Transverse colon (tissue), 3 donors: ENCODE results near the gene KCNJ14.

Experiments used
- CTCF ChIP-seq, 5 experiments: fragments of 200-600 bp in 3 of 5; fragments of 450-650 bp in 2 of 5; sonication (generic) in 3 of 5; IDR thresholded peaks; 1 replicate in 2 of 5; 2 replicates in 3 of 5; pipeline ENCODE4 v1.5.1; 2016 to 2017; ENCODE audit warnings: antibody characterized with exemption in 5 of 5, inconsistent platforms in 3 of 5, mild to moderate bottlenecking in 2 of 5, moderate library complexity in 1 of 5
- POLR2A ChIP-seq: fragments of 450-650 bp; IDR thresholded peaks from one replicate; pipeline ENCODE4 v1.6.1; 2016; ENCODE audit warnings: antibody characterized with exemption, mild to moderate bottlenecking, moderate library complexity

DNA sequence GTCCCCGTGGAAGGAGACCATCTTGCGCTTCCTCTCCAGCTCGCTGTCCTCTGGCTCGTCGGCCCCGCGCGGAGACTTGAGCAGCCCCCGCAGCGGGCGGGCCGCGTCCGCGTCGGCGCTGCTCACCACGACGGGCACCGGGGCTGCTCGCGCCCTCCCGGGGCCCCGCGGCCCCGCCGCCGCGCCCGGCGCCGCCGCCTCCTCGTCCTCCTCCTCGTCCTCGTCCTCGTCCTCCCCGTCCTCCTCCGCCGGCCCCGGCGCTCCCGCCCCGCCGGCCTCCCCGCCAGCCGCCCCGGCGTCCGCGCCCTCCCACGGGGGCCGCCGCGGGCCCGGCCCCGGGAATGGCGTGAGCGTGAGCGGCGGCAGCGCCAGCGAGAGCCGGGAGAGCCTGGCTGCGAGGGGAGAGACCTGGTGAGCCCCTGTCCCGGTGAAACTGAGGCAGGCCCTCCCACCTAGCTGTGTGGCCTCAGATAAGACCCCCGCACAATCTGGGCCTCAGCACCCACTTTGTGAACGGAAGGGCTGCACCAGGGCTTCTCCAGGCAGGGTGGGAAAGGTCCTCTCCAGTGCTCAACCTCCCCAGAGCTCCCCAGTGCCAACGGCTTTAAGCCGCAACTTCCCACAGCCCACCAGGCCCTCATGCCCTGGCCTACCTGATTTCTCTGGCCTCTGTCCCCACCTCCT lies 38.5 kb downstream of the KCNJ14 start:
- TF ChIP-seq CTCF (IDR thresholded peaks at IDR 0.05) (no peak), POLR2A (no peak)
